GM15510 (cell line): Measurements from ENCODE around the gene ALOX5.

Experiments used
- POLR2A ChIP-seq: IDR thresholded peaks from 3 replicates; pipeline ENCODE4 v1.6.1; 2011; ENCODE audit warnings: borderline replicate concordance; ENCODE audit not compliant: insufficient read length; ENCODE audit errors: extremely low read depth

ALOX5 gene

DNA sequence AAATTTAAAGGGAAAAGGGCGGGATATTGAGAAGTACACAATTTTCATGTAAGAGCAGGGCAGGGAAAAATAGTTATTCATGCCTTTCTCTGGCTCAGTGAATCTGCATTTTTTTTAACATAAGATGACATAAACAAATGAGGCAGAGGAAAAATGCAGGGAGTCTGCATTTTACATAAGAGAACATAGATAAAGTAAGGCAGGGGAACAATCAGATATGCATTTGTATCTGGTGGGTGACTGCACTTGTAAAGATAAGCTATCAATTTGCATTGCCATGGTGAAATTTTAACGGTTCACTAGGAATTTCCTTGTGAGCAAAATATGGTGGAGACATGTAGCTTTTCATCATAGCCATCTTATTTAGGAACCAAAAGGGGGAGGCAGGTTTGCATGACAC, 33.5 kb downstream of the ALOX5 start:
- TF ChIP-seq POLR2A = no peak

DNA sequence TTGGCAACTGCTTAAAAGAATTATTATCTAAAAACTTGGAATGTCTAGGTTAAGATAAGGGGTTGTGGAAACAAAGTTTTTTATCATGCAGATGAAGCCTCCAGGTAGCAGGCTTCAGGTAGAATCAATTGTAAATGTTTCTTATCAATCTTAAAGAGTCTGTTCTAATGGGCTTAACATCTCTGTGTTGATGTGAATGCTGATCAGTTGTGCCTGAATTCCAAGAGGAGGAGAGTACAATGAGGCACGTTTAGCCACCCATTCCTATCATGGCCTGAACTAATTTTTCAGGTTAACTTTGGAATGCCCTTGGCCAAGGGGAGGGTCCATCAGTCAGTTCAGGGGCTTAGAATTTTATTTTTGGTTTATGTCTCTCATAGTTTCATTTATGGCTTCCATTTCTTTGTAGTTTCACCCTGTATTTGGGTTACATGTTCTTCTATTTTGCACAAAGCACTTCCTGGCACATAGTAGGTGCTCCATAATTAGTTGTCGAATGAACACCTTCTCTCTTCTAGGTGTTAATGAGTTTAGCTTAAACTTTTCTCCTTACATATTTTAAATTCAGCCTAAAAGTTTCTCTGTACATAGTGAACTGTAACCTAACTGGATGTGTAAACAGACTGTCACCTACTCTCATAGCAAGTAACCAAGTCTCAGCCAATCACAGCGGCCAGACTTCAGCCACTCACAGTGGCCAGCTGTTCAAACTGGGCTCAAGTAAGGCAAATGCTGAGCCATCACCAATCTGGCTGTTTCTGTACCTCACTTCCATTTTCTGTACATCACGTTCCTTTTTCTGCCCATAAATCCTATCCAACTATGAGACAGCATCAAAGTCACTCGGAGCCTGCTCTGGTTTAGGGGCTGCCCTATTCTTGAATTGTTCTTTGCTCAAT, 34.7 kb downstream of the ALOX5 start:
- TF ChIP-seq POLR2A = no peak

DNA sequence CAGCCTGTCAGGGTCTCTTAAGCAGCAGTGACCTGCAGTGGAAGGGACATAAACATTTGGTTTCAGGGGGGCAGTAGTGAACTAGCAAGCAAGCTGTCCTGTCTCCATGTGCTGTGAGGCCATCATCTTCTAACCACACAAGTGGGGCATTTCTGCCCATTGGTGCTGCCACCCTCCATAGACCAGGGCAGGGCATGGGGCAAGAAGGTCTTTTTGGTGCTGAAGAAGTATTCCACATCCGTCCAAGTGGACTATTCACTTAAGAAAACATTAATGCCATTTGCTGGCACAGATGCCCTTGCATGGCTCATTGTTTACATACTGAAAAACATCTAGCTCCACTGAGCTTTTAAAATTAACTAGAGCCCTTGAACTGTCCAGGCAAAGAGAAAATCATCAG, 35.8 kb downstream of the ALOX5 start:
- TF ChIP-seq POLR2A = no peak

DNA sequence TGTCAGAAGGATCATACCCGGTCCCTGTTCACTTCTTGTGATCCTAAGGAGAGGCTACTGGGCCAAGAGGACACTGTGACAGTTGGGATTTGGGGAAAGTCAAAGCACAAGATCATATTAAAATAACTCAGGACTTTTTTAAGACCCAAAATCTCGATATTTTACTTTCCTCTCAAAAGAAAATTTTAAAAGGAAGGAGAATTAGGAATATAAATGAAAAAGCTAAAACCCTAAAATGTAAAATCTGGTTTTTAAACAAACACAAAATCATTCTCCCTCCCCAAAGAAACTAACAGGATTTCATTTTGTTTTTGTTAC, 36.4 kb downstream of the ALOX5 start:
- TF ChIP-seq POLR2A = no peak

DNA sequence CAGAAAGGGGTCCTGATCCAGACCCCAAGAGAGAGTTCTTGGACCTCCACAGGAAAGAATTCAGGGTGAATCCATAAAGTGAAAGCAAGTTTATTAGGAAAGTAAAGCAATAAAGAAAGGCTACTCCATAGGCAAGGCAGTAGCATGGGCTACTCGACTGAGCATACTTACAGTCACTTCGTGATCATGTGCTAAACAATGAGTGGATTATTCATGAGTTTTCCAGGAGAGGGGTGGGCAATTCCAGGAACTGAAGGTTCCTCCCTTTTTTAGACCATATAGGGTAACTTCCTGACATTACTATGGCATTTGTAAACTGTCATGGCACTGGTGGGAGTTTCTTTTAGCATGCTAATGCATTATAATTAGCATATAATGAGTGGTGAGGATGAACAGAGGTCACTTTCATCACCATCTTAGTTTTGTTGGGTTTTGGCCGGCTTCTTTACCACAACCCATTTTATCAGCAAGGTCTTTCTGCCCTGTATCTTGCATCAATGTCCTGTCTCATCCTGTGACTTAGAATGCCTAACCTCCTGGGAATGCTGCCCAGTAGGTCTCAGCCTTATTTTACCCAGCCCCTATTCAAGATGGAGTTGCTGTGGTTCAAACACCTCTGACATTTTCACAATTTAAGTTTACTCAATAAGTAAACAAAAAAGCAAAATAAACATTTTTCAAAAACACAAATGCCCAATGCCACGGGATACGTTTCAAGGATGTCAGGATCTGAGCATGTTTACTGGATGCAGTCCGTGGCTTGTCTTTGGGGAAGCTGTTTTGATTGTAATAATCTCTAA, 37.0 kb downstream of the ALOX5 start:
- TF ChIP-seq POLR2A = no peak

DNA sequence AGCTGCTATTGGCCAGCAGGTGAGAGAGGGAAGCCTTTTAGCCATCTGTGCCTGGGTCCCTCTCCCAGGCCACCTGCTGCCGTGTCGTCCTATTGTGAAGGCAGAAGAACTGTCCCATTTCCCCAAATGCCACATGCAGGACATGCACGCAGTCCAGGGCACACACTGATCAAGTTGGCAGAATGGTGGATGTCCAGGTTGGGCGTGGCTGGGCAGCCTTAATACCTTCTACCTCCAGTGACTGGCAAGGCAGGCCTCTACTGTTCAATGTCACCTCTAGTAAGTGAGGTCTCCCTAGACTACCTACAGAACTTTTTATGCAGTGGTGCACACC, 37.6 kb downstream of the ALOX5 start:
- no peak for TF ChIP-seq POLR2A

DNA sequence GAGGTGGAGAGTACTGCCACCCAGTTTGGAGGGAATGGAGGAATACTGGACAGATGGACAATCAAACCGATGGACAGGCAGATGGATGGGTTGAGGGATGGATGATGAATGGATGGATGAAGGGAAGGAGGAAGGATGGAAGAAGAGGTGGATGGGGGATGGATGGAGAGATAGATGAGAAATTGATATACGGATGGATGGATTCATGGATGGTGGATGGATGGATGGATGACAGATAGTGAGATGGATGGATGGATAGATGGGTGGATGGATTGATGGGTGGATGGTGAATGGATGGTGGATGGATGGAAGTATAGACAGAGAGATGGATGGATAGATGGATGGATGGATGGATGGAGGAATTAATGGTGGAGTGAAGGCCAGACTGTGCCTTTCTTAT, 42.6 kb downstream of the ALOX5 start:
- TF ChIP-seq POLR2A = no peak

DNA sequence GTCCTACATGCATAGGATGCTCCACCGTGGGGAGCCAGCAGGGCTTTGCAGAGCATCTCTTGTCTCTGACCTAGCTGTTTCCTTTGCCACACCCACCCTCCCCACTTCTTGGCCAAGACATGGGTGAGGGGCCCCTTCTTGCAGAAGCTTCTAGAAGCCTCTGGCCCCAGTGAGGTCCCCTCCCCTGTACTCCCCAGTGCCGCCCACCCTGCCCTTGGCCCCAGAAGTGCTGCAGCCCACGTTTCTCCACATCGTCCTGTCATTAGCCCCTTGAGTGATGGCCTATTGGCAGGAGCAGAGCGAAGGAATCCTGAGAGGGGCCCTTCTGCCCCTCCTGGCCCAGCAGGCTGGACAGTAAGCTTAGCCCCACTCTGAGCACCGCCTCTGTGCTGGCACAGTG, 43.7 kb downstream of the ALOX5 start:
- TF ChIP-seq POLR2A = no peak

DNA sequence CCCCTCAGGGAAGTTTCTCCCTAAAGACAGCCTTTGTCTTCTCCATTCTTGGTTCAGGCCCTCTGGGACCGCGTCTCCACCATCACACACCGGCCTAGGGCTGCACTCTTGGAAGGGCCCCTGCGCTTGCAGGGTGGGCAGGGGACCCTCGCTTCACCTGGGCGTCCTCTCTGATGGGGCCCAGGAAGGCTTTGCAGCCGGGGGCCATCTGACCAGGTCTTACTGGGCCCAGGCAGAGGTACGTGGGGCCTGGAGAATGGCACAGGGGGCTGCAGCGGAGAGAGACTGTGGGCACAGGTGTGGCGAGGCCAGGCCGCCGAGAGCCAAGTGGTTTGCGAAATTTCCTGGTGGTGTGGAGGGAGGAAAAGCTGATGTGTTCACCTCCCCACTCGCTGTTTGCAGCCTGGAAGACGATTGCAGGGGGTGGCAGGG, 44.4 kb downstream of the ALOX5 start:
- TF ChIP-seq POLR2A = no peak

DNA sequence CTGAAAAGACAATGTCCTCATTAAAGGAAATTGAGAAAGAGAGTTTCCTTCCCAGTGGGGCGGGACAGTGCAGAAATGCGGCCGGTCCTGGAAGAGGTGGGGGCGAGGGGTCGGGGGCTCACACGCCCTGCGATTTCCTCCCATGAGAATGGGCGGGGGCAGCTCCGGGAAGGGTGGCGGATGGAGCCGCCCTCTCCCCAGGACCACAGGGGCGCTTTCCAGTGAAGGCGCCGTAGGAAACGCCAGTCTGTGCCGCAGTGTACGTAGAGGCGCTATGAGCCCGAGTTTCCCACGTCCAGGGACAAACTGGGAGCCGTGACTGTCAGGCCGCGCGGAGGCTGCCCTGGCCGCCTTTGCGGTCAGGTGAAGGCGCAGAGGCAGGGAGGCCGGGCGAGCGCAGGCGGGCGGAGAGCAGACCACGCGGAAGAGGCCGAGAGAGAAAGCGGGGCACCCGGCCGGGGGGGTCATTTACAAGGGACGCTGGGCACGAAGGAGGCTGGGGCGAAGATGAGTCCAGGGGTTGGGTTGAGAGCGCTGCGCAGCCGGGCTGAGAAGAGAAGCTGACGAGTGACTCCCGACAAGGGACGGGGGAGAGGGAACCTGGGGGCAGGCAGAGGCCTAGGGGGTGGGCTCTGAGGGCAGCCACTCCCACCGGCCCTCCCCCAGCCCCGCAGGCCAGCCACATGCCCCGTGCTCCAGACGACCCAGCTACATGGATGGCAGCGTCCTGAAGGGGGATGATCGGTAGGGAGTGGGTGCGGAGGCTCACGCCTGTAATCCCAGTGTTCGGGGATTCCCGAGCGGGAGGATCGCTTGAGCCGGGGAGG, 45.0 kb downstream of the ALOX5 start:
- TF ChIP-seq POLR2A = peak; percentile 76

DNA sequence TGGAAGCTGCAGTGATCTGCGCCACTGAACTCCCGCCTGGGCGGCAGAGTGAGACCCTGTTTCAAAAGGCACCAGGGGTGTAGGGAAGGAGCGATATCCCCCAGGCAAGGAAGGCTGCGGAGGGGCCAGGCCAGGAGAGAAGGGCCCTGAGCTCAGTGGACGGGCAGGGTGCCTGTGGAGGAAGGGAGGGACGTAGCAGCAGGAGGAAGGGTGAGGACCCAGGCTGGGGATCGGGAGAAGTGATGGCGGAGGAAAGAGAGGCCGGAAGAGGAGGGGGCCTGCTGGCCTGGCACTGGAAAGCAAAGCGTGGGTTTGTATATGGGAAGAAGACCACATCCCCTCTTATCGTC, 45.6 kb downstream of the ALOX5 start:
- TF ChIP-seq POLR2A = no peak

DNA sequence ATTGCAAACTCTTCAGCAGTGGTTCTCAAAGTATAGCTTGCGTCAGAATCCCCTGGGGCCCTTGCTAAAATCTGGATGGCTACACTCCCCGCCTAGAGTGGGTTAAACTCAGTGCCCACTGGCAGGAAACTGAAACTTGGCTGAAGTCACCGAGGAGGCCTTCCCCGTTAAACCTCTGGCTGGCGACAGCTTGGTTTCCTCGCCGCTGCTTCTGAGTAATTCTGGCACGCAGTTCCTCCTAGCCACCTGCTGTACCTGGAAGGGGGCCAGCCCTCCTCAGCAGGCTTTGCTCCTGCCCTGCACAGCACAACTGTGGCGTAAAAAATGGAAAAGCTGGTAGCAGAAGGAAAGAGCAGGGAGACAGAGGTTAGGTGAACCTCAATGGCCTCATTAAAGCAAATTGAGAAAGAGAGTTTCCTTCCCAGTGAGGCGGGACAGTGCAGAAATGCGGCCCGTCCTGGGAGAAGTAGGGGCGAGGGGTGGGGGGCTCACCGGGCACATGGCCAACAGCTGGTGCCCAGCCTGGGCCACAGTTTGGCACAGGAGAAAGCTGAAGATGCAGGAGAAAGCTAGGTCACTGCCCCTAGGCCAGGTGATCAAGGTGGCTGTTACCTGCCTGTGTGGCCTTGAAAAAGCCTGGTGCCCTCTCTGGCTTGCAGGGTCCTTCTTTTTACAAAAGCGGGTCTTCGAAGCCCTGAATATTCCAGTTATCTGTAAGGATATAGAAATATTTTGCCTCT, 46.6 kb downstream of the ALOX5 start:
- TF ChIP-seq POLR2A = peak; percentile 36

DNA sequence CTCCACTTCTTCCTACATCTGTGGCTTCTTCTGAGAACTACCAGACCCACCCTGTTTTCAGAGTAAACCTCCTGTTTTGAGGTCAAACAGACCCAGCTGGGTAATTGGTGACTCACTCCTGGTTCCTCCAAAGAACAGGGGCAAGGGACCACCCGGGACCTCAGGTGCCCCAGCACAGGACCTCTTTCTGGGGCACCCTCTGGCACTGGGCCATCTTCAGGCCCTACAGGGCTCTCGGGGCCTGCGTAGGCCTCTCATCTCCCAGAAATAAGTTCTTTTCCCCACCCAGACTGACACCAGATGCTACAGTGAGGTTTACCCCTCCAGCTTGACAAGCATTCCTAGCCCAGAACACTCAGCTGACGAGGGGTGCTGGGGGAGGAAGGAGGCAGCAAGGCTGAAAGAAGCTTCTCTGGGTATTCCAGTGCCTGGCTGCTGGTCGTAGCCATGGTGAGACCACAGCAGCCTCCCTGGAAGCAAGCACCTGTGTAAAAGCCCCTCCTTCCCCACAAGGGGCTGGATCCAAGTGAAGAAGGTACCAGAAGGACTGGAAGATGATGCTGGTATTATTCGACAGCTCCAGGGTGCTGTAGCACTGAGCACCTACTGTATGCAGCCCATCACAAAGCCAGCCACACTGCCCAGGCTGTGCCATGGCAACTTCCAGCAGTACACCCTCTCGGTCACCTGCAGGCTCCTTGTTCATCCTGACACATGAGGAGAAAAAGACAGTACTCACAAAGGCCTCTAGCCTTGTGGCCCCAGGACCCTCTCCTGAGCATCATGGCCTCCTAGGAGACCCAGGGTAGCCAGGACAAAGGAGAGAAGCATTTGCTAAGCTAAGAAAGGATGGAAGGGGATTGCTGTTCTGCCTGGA, 47.4 kb downstream of the ALOX5 start:
- no peak for TF ChIP-seq POLR2A
